Spleen (tissue), 7 donors: ENCODE data around the gene TTLL8.

Experiments used
- POLR2A ChIP-seq, 3 donors: fragments of 450-650 bp; IDR thresholded peaks; one replicate each; pipeline ENCODE4 v1.5.1; 2017; ENCODE audit warnings: antibody characterized with exemption in 3 of 3, mild to moderate bottlenecking in 1 of 3
- TF ChIP-seq, protein P1 (sequence below), 11 experiments: fragments of 200-600 bp in 7 of 11; fragments of 450-650 bp in 4 of 11; sonication (generic) in 4 of 11; IDR thresholded peaks in 8 of 11; conservative IDR thresholded peaks in 3 of 11; 1 replicate in 7 of 11; 2 replicates in 4 of 11; pipeline versions ENCODE4 v1.4.0 to v1.8.0; 2016 to 2021; ENCODE audit warnings: antibody characterized with exemption in 11 of 11, inconsistent platforms in 4 of 11, mild to moderate bottlenecking in 1 of 11
- donor health status: DM: no; HTN: no; CAD: no; lungs with moderate emphysema.
- donor health status: DM: no; HTN: no; CAD: no.
- donor health status: DM: no; HTN: no; CAD: no.

DNA sequence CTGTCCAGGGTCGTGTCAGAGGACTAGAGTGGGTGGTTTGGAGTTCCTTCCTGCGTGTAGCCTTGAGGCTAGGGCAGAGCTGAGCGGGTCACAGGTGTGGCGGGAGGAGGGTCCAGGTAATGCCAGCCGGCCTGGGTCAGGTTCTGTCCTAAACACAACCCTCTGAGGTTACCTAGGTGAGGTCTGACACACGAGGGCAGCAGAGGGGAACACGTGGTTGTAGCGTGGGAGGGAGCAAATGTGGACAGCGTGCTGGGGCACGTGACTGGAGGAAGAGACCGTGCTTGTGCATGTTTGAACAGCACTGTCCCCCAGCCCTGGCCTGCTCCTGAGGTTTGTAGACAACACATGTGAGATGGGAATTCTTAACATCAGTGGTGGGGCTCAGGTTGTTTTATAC is 44.8 kb upstream of the TTLL8 start:
- no peak for TF ChIP-seq POLR2A (IDR thresholded peaks at IDR 0.05)
- TF ChIP-seq, protein P1, sequence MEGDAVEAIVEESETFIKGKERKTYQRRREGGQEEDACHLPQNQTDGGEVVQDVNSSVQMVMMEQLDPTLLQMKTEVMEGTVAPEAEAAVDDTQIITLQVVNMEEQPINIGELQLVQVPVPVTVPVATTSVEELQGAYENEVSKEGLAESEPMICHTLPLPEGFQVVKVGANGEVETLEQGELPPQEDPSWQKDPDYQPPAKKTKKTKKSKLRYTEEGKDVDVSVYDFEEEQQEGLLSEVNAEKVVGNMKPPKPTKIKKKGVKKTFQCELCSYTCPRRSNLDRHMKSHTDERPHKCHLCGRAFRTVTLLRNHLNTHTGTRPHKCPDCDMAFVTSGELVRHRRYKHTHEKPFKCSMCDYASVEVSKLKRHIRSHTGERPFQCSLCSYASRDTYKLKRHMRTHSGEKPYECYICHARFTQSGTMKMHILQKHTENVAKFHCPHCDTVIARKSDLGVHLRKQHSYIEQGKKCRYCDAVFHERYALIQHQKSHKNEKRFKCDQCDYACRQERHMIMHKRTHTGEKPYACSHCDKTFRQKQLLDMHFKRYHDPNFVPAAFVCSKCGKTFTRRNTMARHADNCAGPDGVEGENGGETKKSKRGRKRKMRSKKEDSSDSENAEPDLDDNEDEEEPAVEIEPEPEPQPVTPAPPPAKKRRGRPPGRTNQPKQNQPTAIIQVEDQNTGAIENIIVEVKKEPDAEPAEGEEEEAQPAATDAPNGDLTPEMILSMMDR (IDR thresholded peaks at IDR 0.05 in 8 of 11, conservative IDR thresholded peaks at IDR 0.05 in 3 of 11): no peak
